ENCODE results near the gene SLC38A5. TPM values are rescaled to one million over a fixed set of nuclear protein-coding genes. Genes with fewer than 3 reads are reported as not detected.

The SLC38A5 gene
- total RNA-seq, 1 donor from 2014 or later: 4.6 TPM

- Mint-ChIP-seq H3K4me1 (ENCODE audit: unreplicated experiment) (peaks cover 7% of the 10 kb centered on the region), H3K27ac (no peak overlapping the region), H3K36me3 (no peaks in the 10 kb centered on the region), H3K4me3 (no peak overlapping the region), H3K27me3 (peaks cover 16% of the 10 kb centered on the region), H3K9me3 (no peaks in the 10 kb centered on the region)
- no peak for DNase-seq (ENCODE audit: extremely low spot score, unreplicated experiment)
- TF ChIP-seq CTCF (conservative IDR thresholded peaks at IDR 0.05): no peak
Measured at GRCh38 chrX:48468693-48469691, 1.1 kb downstream of the SLC38A5 start.

- H3K4me3 Mint-ChIP-seq: peak overlapping the region; percentile 75
- H3K4me1 Mint-ChIP-seq (ENCODE audit: unreplicated experiment): peaks cover 5% of the 10 kb centered on the region
- no peaks in the 10 kb centered on the region for H3K36me3 Mint-ChIP-seq
- no peaks in the 10 kb centered on the region for H3K9me3 Mint-ChIP-seq
- H3K27me3 Mint-ChIP-seq: peaks cover 16% of the 10 kb centered on the region
- TF ChIP-seq CTCF (conservative IDR thresholded peaks at IDR 0.05): no peak
- DNase-seq (ENCODE audit: extremely low spot score, unreplicated experiment): no peak
- H3K27ac Mint-ChIP-seq: no peak overlapping the region
Measured at GRCh38 chrX:48468247-48468671, 1.8 kb downstream of the SLC38A5 start.

- no peak for TF ChIP-seq CTCF (conservative IDR thresholded peaks at IDR 0.05)
- Mint-ChIP-seq H3K9me3 (no peaks in the 10 kb centered on the region), H3K36me3 (no peaks in the 10 kb centered on the region), H3K27me3 (peaks cover 16% of the 10 kb centered on the region), H3K4me1 (ENCODE audit: unreplicated experiment) (peaks cover 5% of the 10 kb centered on the region), H3K27ac (no peak overlapping the region), H3K4me3 (no peak overlapping the region)
- no peak for DNase-seq (ENCODE audit: extremely low spot score, unreplicated experiment)
Measured at GRCh38 chrX:48467281-48467761, 2.7 kb downstream of the SLC38A5 start.

- H3K4me3 Mint-ChIP-seq: no peak overlapping the region
- H3K9me3 Mint-ChIP-seq: no peaks in the 10 kb centered on the region
- peaks cover 5% of the 10 kb centered on the region for H3K4me1 Mint-ChIP-seq (ENCODE audit: unreplicated experiment)
- H3K27ac Mint-ChIP-seq: no peak overlapping the region
- H3K36me3 Mint-ChIP-seq: no peaks in the 10 kb centered on the region
- DNase-seq (ENCODE audit: extremely low spot score, unreplicated experiment): no peak
- peak; percentile 46 for TF ChIP-seq CTCF (conservative IDR thresholded peaks at IDR 0.05)
- H3K27me3 Mint-ChIP-seq: peaks cover 16% of the 10 kb centered on the region
Measured at GRCh38 chrX:48466696-48467095, 3.4 kb downstream of the SLC38A5 start.

GRCh38 chrX:48465336-48465933 lies 4.6 kb downstream of the SLC38A5 start:
- TF ChIP-seq CTCF (conservative IDR thresholded peaks at IDR 0.05): no peak
- Mint-ChIP-seq H3K27me3 (peaks cover 12% of the 10 kb centered on the region), H3K27ac (no peak overlapping the region), H3K4me3 (no peak overlapping the region), H3K36me3 (no peaks in the 10 kb centered on the region), H3K4me1 (ENCODE audit: unreplicated experiment) (peaks cover 5% of the 10 kb centered on the region), H3K9me3 (no peaks in the 10 kb centered on the region)
- no peak for DNase-seq (ENCODE audit: extremely low spot score, unreplicated experiment)
